ENCODE measurements around the gene RPRD1B. TPM values are rescaled to one million over a fixed set of nuclear protein-coding genes. Genes with fewer than 3 reads are reported as not detected.

The RPRD1B gene
- total RNA-seq, 1 experiment from 2014 or later: 42.6 TPM

GRCh38 chr20:37995856-37996605, 37.5 kb upstream of the RPRD1B start:
- Mint-ChIP-seq H3K27me3 (ENCODE audit: insufficient read depth, unreplicated experiment) (no peaks in the 10 kb centered on the region), H3K36me3 (ENCODE audit: insufficient read depth, unreplicated experiment) (peaks cover 45% of the 10 kb centered on the region), H3K4me1 (ENCODE audit: insufficient read depth, unreplicated experiment) (peaks cover 37% of the 10 kb centered on the region), H3K4me3 (ENCODE audit: unreplicated experiment) (no peak overlapping the region), H3K9me3 (ENCODE audit: unreplicated experiment) (no peaks in the 10 kb centered on the region), H3K27ac (ENCODE audit: low read depth, unreplicated experiment) (peak overlapping the region; percentile 52)
- ChIA-PET CTCF (interaction anchor here (0.6 to 2.7 kb wide), 9 partner anchors 16 to 719 kb away, joined by 3 to 35 read pairs (median 3); no protein-coding TSS in a partner anchor), POLR2A (interaction anchor here (0.6 to 6.7 kb wide), 12 partner anchors 10 to 1581 kb away, joined by 3 to 67 read pairs (median 3); partner anchors contain the start of genes MROH8, RALGAPB, RPN2 and RPRD1B)
- no peak for TF ChIP-seq CTCF (IDR thresholded peaks at IDR 0.05; ENCODE audit: unreplicated experiment)
- no peak for DNase-seq (ENCODE audit: unreplicated experiment)
- intact Hi-C loops (cut with micrococcal nuclease): no loop called here
- no TSS peak for BruUV-seq (replicated peaks)

- Mint-ChIP-seq H3K27me3 (ENCODE audit: insufficient read depth, unreplicated experiment) (no peaks in the 10 kb centered on the region), H3K9me3 (ENCODE audit: unreplicated experiment) (no peaks in the 10 kb centered on the region), H3K4me1 (ENCODE audit: insufficient read depth, unreplicated experiment) (peaks cover 32% of the 10 kb centered on the region), H3K27ac (ENCODE audit: low read depth, unreplicated experiment) (no peak overlapping the region), H3K4me3 (ENCODE audit: unreplicated experiment) (no peak overlapping the region), H3K36me3 (ENCODE audit: insufficient read depth, unreplicated experiment) (peaks cover 55% of the 10 kb centered on the region)
- no TSS peak for BruUV-seq (replicated peaks)
- intact Hi-C loops (cut with micrococcal nuclease): no loop called here
- POLR2A ChIA-PET: interaction anchor here (1.1 to 1.4 kb wide), 3 partner anchors 10 to 20 kb away, joined by 3 to 4 read pairs (median 3); no protein-coding TSS in a partner anchor
- TF ChIP-seq CTCF (IDR thresholded peaks at IDR 0.05; ENCODE audit: unreplicated experiment): no peak
- no peak for DNase-seq (ENCODE audit: unreplicated experiment)
- CTCF ChIA-PET: interaction anchor here (0.8 to 2.3 kb wide), 3 partner anchors 15 to 802 kb away, joined by 3 to 8 read pairs (median 4); partner anchors contain the start of gene VSTM2L
Observed at GRCh38 chr20:37997516-37997915, 36.0 kb upstream of the RPRD1B start.

GRCh38 chr20:37999526-38000263, 33.9 kb upstream of the RPRD1B start:
- POLR2A ChIA-PET: interaction anchor here (1.2 kb wide), 1 partner anchor 34 kb away, joined by 3 read pairs; the partner anchor contains the start of genes RPRD1B and TTI1
- DNase-seq (ENCODE audit: unreplicated experiment): no peak
- Mint-ChIP-seq H3K36me3 (ENCODE audit: insufficient read depth, unreplicated experiment) (peaks cover 70% of the 10 kb centered on the region), H3K4me3 (ENCODE audit: unreplicated experiment) (no peak overlapping the region), H3K9me3 (ENCODE audit: unreplicated experiment) (no peaks in the 10 kb centered on the region), H3K27ac (ENCODE audit: low read depth, unreplicated experiment) (peak overlapping the region; percentile 68), H3K4me1 (ENCODE audit: insufficient read depth, unreplicated experiment) (peaks cover 12% of the 10 kb centered on the region), H3K27me3 (ENCODE audit: insufficient read depth, unreplicated experiment) (no peaks in the 10 kb centered on the region)
- no TSS peak for BruUV-seq (replicated peaks)
- intact Hi-C loops (cut with micrococcal nuclease): no loop called here
- TF ChIP-seq CTCF (IDR thresholded peaks at IDR 0.05; ENCODE audit: unreplicated experiment): no peak
- CTCF ChIA-PET: interaction anchor here (0.6 to 2.3 kb wide), 4 partner anchors 12 to 159 kb away, joined by 3 to 8 read pairs (median 5); no protein-coding TSS in a partner anchor

- intact Hi-C loops (cut with micrococcal nuclease): no loop called here
- Mint-ChIP-seq H3K4me1 (ENCODE audit: insufficient read depth, unreplicated experiment) (peaks cover 6% of the 10 kb centered on the region), H3K27me3 (ENCODE audit: insufficient read depth, unreplicated experiment) (no peaks in the 10 kb centered on the region), H3K36me3 (ENCODE audit: insufficient read depth, unreplicated experiment) (peaks cover 67% of the 10 kb centered on the region), H3K4me3 (ENCODE audit: unreplicated experiment) (no peak overlapping the region), H3K9me3 (ENCODE audit: unreplicated experiment) (no peaks in the 10 kb centered on the region), H3K27ac (ENCODE audit: low read depth, unreplicated experiment) (no peak overlapping the region)
- BruUV-seq (replicated peaks): no TSS peak
- ChIA-PET POLR2A (no interaction called here), CTCF (interaction anchor here (1.1 kb wide), 1 partner anchor 221 kb away, joined by 3 read pairs; no protein-coding TSS in a partner anchor)
- DNase-seq (ENCODE audit: unreplicated experiment): no peak
- TF ChIP-seq CTCF (IDR thresholded peaks at IDR 0.05; ENCODE audit: unreplicated experiment): no peak
Observed at GRCh38 chr20:38000293-38000692, 33.3 kb upstream of the RPRD1B start.

Data from MCF 10A (cell line).